Activated CD4-positive, alpha-beta T cell treated with anti-CD3 and anti-CD28 coated beads for 36 hours (primary cell): ENCODE data around the gene HES5. TPM values are rescaled to one million over a fixed set of nuclear protein-coding genes. Genes with fewer than 3 reads are reported as not detected.

ENCODE experiments used
- ATAC-seq: fragments of 200-7000 bp; cut with Tn5 transposase; one replicate; pipeline ENCODE4 v1.10.0; 2021; ENCODE audit warnings: mild to moderate bottlenecking, moderate library complexity
- CTCF ChIA-PET: fragments of 350-600 bp; sonication (Branson Sonifier 250); formaldehyde crosslinking; loops from one replicate; lab custom pipeline; 2021; ENCODE audit warnings: antibody characterized with exemption; lab: Charles Lee
- POLR2A ChIA-PET: fragments of 350-600 bp; sonication (Branson Sonifier 250); formaldehyde crosslinking; loops from one replicate; lab custom pipeline; 2021; ENCODE audit warnings: antibody characterized with exemption, inconsistent platforms; lab: Charles Lee
- DNase-seq: peaks from one replicate; pipeline ENCODE4 v3.0.0-alpha.2; 2020
- H3K27ac Mint-ChIP-seq: one replicate; pipeline ENCODE4 v1.8.0; 2021; ENCODE audit warnings: mixed read lengths
- H3K27me3 Mint-ChIP-seq: one replicate; pipeline ENCODE4 v1.8.0; 2021; ENCODE audit warnings: mixed read lengths
- H3K36me3 Mint-ChIP-seq: one replicate; pipeline ENCODE4 v1.8.0; 2021; ENCODE audit warnings: low read depth, mixed read lengths
- H3K4me1 Mint-ChIP-seq: one replicate; pipeline ENCODE4 v1.8.0; 2021; ENCODE audit warnings: mixed read lengths
- H3K4me3 Mint-ChIP-seq: one replicate; pipeline ENCODE4 v1.8.0; 2021; ENCODE audit warnings: mild to moderate bottlenecking, moderate library complexity, mixed read lengths
- H3K9me3 Mint-ChIP-seq: one replicate; pipeline ENCODE4 v1.8.0; 2021; ENCODE audit warnings: low read depth, mixed read lengths
- intact Hi-C, 2 experiments: fragments of 100-400 bp; cut with DNase I in 1 of 2; cut with micrococcal nuclease in 1 of 2; formaldehyde crosslinking; loops; one replicate each; pipeline versions ENCODE4 v1.14.2 to v1.15.1; 2022 to 2024; cut with DNase I, micrococcal nuclease
- total RNA-seq, 2 experiments: library from RNA; stranded (reverse); gene quantifications; one replicate each; pipeline ENCODE4 v1.2.3, GENCODE V29; 2021

HES5 gene
- total RNA-seq, 2 experiments from 2014 or later = 0.14 TPM; not detected in 1

GRCh38 chr1:2545754-2546514, 15.9 kb upstream of the HES5 start:
- Mint-ChIP-seq H3K4me1 (peaks cover 16% of the 10 kb centered on the region), H3K4me3 (peak overlapping the region; percentile 78), H3K27me3 (no peaks in the 10 kb centered on the region), H3K9me3 (no peaks in the 10 kb centered on the region), H3K36me3 (no peaks in the 10 kb centered on the region), H3K27ac (no peak overlapping the region)
- CTCF ChIA-PET = interaction anchor here (0.6 to 2.2 kb wide), 6 partner anchors 10 to 407 kb away, joined by 3 to 6 read pairs (median 4); partner anchors contain the start of genes PANK4, PRXL2B and TNFRSF14
- ATAC-seq (peak; percentile 34), DNase-seq (peak; percentile 94)
- intact Hi-C loops = loop anchor here in 1 of 2 experiments (1.0 to 5.0 kb wide), 2 partner anchors 244 to 341 kb away; no protein-coding TSS in a partner anchor
- POLR2A ChIA-PET = interaction anchor here (1.1 kb wide), 1 partner anchor 133 kb away, joined by 3 read pairs; the partner anchor contains the start of gene PEX10

- H3K4me1 Mint-ChIP-seq = peaks cover 16% of the 10 kb centered on the region
- H3K4me3 Mint-ChIP-seq = no peak overlapping the region
- ATAC-seq (no peak), DNase-seq (no peak)
- intact Hi-C loops = loop anchor here in 1 of 2 experiments (5.0 kb wide), 1 partner anchor 243 kb away; no protein-coding TSS in a partner anchor
- POLR2A ChIA-PET = interaction anchor here (0.6 to 1.1 kb wide), 2 partner anchors 11 to 132 kb away, joined by 3 read pairs; partner anchors contain the start of genes PEX10 and TNFRSF14
- H3K27ac Mint-ChIP-seq = no peak overlapping the region
- H3K9me3 Mint-ChIP-seq = no peaks in the 10 kb centered on the region
- CTCF ChIA-PET = interaction anchor here (0.6 to 1.2 kb wide), 4 partner anchors 11 to 407 kb away, joined by 3 to 4 read pairs (median 4); partner anchors contain the start of genes PANK4 and TNFRSF14
- H3K36me3 Mint-ChIP-seq = no peaks in the 10 kb centered on the region
- H3K27me3 Mint-ChIP-seq = no peaks in the 10 kb centered on the region
Observed at GRCh38 chr1:2544875-2545640, 15.0 kb upstream of the HES5 start.

- no peaks in the 10 kb centered on the region for H3K27me3 Mint-ChIP-seq
- H3K9me3 Mint-ChIP-seq = no peaks in the 10 kb centered on the region
- no peak for DNase-seq
- H3K4me1 Mint-ChIP-seq = peaks cover 11% of the 10 kb centered on the region
- intact Hi-C loops = no loop called here
- no peak overlapping the region for H3K27ac Mint-ChIP-seq
- CTCF ChIA-PET = interaction anchor here (1.2 kb wide), 1 partner anchor 18 kb away, joined by 4 read pairs; the partner anchor contains the start of gene PANK4
- no peaks in the 10 kb centered on the region for H3K36me3 Mint-ChIP-seq
- POLR2A ChIA-PET = interaction anchor here (0.6 to 1.1 kb wide), 3 partner anchors 12 to 313 kb away, joined by 3 read pairs; partner anchors contain the start of genes PANK4 and TNFRSF14
- ATAC-seq = no peak
- H3K4me3 Mint-ChIP-seq = no peak overlapping the region
Observed at GRCh38 chr1:2544093-2544874, 14.2 kb upstream of the HES5 start.

GRCh38 chr1:2543543-2544092, 13.6 kb upstream of the HES5 start:
- peak; percentile 69 for DNase-seq
- H3K27ac Mint-ChIP-seq = no peak overlapping the region
- ChIA-PET POLR2A (interaction anchor here (0.7 to 1.1 kb wide), 2 partner anchors 17 to 312 kb away, joined by 3 read pairs; partner anchors contain the start of gene PANK4), CTCF (interaction anchor here (1.2 kb wide), 1 partner anchor 17 kb away, joined by 4 read pairs; the partner anchor contains the start of gene PANK4)
- H3K9me3 Mint-ChIP-seq = no peaks in the 10 kb centered on the region
- H3K36me3 Mint-ChIP-seq = no peaks in the 10 kb centered on the region
- ATAC-seq = no peak
- H3K27me3 Mint-ChIP-seq = no peaks in the 10 kb centered on the region
- intact Hi-C loops = no loop called here
- no peak overlapping the region for H3K4me3 Mint-ChIP-seq
- peaks cover 6% of the 10 kb centered on the region for H3K4me1 Mint-ChIP-seq

- POLR2A ChIA-PET = interaction anchor here (0.7 kb wide), 1 partner anchor 12 kb away, joined by 3 read pairs; no protein-coding TSS in a partner anchor
- intact Hi-C loops = no loop called here
- H3K27ac Mint-ChIP-seq = no peak overlapping the region
Observed at GRCh38 chr1:2542246-2542915, 12.3 kb upstream of the HES5 start.

GRCh38 chr1:2541619-2542245, 11.7 kb upstream of the HES5 start:
- ATAC-seq (no peak), DNase-seq (no peak)
- Mint-ChIP-seq H3K4me1 (peaks cover 4% of the 10 kb centered on the region), H3K36me3 (no peaks in the 10 kb centered on the region), H3K27ac (no peak overlapping the region), H3K4me3 (no peak overlapping the region), H3K9me3 (no peaks in the 10 kb centered on the region), H3K27me3 (no peaks in the 10 kb centered on the region)
- intact Hi-C loops = no loop called here
- ChIA-PET POLR2A (interaction anchor here (0.7 kb wide), 2 partner anchors 11 to 12 kb away, joined by 3 to 4 read pairs; partner anchors contain the start of gene HES5), CTCF (interaction anchor here (0.6 kb wide), 1 partner anchor 36 kb away, joined by 3 read pairs; no protein-coding TSS in a partner anchor)

More at GRCh38 chr1:2542246-2542915, 12.3 kb upstream of the HES5 start:
- DNase-seq = no peak
- peaks cover 4% of the 10 kb centered on the region for H3K4me1 Mint-ChIP-seq
- no peaks in the 10 kb centered on the region for H3K27me3 Mint-ChIP-seq
- no peaks in the 10 kb centered on the region for H3K9me3 Mint-ChIP-seq
- no peak overlapping the region for H3K4me3 Mint-ChIP-seq
- CTCF ChIA-PET = interaction anchor here (0.6 kb wide), 1 partner anchor 35 kb away, joined by 3 read pairs; no protein-coding TSS in a partner anchor
- ATAC-seq = no peak
- H3K36me3 Mint-ChIP-seq = no peaks in the 10 kb centered on the region

GRCh38 chr1:2540816-2541492, 10.9 kb upstream of the HES5 start:
- no peak overlapping the region for H3K27ac Mint-ChIP-seq
- CTCF ChIA-PET = interaction anchor here (1.4 kb wide), 1 partner anchor 15 kb away, joined by 9 read pairs; the partner anchor contains the start of gene PANK4
- peaks cover 4% of the 10 kb centered on the region for H3K4me1 Mint-ChIP-seq
- no peaks in the 10 kb centered on the region for H3K27me3 Mint-ChIP-seq
- no peak for ATAC-seq
- H3K36me3 Mint-ChIP-seq = no peaks in the 10 kb centered on the region
- intact Hi-C loops = no loop called here
- POLR2A ChIA-PET = interaction anchor here (0.7 kb wide), 1 partner anchor 11 kb away, joined by 4 read pairs; the partner anchor contains the start of gene HES5
- DNase-seq = peak; percentile 38
- no peaks in the 10 kb centered on the region for H3K9me3 Mint-ChIP-seq
- H3K4me3 Mint-ChIP-seq = no peak overlapping the region

- Mint-ChIP-seq H3K27me3 (peaks cover 3% of the 10 kb centered on the region), H3K27ac (no peak overlapping the region), H3K36me3 (no peaks in the 10 kb centered on the region), H3K4me3 (no peak overlapping the region), H3K4me1 (peaks cover 4% of the 10 kb centered on the region), H3K9me3 (no peaks in the 10 kb centered on the region)
- ATAC-seq = peak; percentile 72
- ChIA-PET POLR2A (no interaction called here), CTCF (interaction anchor here (0.5 to 1.4 kb wide), 6 partner anchors 9 to 984 kb away, joined by 3 to 9 read pairs (median 4); partner anchors contain the start of gene PANK4)
- DNase-seq = peak; percentile 72
- intact Hi-C loops = no loop called here
Observed at GRCh38 chr1:2539312-2539907, 9.3 kb upstream of the HES5 start.

- DNase-seq (no peak), ATAC-seq (no peak)
- Mint-ChIP-seq H3K27me3 (peaks cover 3% of the 10 kb centered on the region), H3K27ac (no peak overlapping the region), H3K4me3 (no peak overlapping the region), H3K9me3 (no peaks in the 10 kb centered on the region), H3K4me1 (peaks cover 3% of the 10 kb centered on the region), H3K36me3 (no peaks in the 10 kb centered on the region)
- ChIA-PET POLR2A (no interaction called here), CTCF (interaction anchor here (0.6 kb wide), 2 partner anchors 69 to 984 kb away, joined by 3 read pairs; no protein-coding TSS in a partner anchor)
- intact Hi-C loops = no loop called here
Observed at GRCh38 chr1:2538872-2539271, 8.8 kb upstream of the HES5 start.
